ENCODE measurements around the gene RASAL2. TPM values are rescaled to one million over a fixed set of nuclear protein-coding genes. Genes with fewer than 3 reads are reported as not detected.
"Not testable (repeated sequence)": the region's sequence is repeated elsewhere in the genome, so short reads cannot be mapped to it uniquely, and the experiment has no call there.

RASAL2 gene
- total RNA-seq, 2 experiments from 2014 or later, result not detected

DNA sequence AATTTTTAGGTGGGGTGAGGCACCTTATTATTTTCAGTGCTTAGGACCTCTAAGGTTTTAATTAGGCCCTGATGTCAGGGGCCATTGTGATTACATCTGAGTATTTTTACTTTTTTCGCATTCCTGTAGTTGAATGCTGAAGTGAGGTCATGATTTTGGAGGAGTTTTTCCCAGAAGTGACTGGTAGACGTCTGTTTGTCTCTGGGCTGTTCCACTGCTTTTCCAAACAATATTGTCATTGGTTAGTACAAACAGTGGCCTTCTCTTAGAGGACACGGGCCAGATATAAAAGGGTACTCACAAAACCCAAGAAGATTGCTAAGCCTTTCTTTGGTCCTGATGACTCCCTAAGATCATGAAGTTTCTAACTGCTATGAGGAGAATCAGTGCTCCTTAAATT is 7.6 kb upstream of the RASAL2 start:
- H3K9me3 Mint-ChIP-seq, result peaks cover 5% of the 10 kb centered on the region
- no peaks in the 10 kb centered on the region for H3K36me3 Mint-ChIP-seq (ENCODE audit: low read depth)
- no peak overlapping the region for H3K4me3 Mint-ChIP-seq
- H3K27ac Mint-ChIP-seq, result no peak overlapping the region
- H3K27me3 Mint-ChIP-seq (ENCODE audit: low read depth), result peaks cover 17% of the 10 kb centered on the region
- CTCF ChIA-PET, result no interaction called here
- DNase-seq, result no peak
- intact Hi-C loops (cut with micrococcal nuclease), result no loop called here
- no peaks in the 10 kb centered on the region for H3K4me1 Mint-ChIP-seq (ENCODE audit: low read depth)

DNA sequence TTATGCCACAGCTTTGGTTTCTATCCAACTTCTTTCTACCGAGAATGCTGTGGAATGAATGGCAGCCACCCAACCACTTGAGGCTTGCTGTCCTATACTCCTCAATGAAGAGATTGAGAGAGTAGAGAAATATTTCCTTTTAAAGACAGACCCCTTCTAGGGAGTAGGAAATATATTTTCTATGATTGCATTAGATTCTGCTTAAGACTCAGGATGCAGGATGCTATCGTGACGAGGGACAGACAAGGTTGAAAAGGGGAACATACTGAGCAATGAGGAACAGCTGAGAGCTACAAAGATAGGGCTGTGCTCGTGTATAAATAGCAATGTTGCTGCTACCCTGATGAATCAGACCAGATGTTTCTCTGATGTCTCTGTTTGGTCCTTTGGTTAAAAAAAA is 7.1 kb upstream of the RASAL2 start:
- DNase-seq, result no peak
- H3K9me3 Mint-ChIP-seq, result peaks cover 8% of the 10 kb centered on the region
- intact Hi-C loops (cut with micrococcal nuclease), result no loop called here
- H3K27ac Mint-ChIP-seq, result no peak overlapping the region
- no peak overlapping the region for H3K4me3 Mint-ChIP-seq
- no peaks in the 10 kb centered on the region for H3K36me3 Mint-ChIP-seq (ENCODE audit: low read depth)
- peaks cover 22% of the 10 kb centered on the region for H3K27me3 Mint-ChIP-seq (ENCODE audit: low read depth)
- H3K4me1 Mint-ChIP-seq (ENCODE audit: low read depth), result no peaks in the 10 kb centered on the region
- CTCF ChIA-PET, result no interaction called here

GRCh38 chr1:178088651-178089050 is 5.3 kb upstream of the RASAL2 start:
- Mint-ChIP-seq H3K4me1 (ENCODE audit: low read depth) (peaks cover 8% of the 10 kb centered on the region), H3K27me3 (ENCODE audit: low read depth) (peaks cover 36% of the 10 kb centered on the region), H3K9me3 (peaks cover 8% of the 10 kb centered on the region), H3K4me3 (no peak overlapping the region), H3K27ac (no peak overlapping the region), H3K36me3 (ENCODE audit: low read depth) (no peaks in the 10 kb centered on the region)
- CTCF ChIA-PET, result interaction anchor here (0.7 kb wide), 1 partner anchor 127 kb away, joined by 3 read pairs; no protein-coding TSS in a partner anchor
- intact Hi-C loops (cut with micrococcal nuclease), result no loop called here
- no peak for DNase-seq

- Mint-ChIP-seq H3K4me1 (ENCODE audit: low read depth) (peaks cover 12% of the 10 kb centered on the region), H3K27me3 (ENCODE audit: low read depth) (peaks cover 57% of the 10 kb centered on the region)
- H3K4me3 Mint-ChIP-seq; CTCF ChIA-PET; H3K27ac Mint-ChIP-seq; H3K9me3 Mint-ChIP-seq; DNase-seq; H3K36me3 Mint-ChIP-seq (ENCODE audit: low read depth); intact Hi-C loops (cut with micrococcal nuclease): not testable (repeated sequence)
These were observed 2.5 kb upstream of the RASAL2 start for GRCh38 chr1:178091454-178091853.

DNA sequence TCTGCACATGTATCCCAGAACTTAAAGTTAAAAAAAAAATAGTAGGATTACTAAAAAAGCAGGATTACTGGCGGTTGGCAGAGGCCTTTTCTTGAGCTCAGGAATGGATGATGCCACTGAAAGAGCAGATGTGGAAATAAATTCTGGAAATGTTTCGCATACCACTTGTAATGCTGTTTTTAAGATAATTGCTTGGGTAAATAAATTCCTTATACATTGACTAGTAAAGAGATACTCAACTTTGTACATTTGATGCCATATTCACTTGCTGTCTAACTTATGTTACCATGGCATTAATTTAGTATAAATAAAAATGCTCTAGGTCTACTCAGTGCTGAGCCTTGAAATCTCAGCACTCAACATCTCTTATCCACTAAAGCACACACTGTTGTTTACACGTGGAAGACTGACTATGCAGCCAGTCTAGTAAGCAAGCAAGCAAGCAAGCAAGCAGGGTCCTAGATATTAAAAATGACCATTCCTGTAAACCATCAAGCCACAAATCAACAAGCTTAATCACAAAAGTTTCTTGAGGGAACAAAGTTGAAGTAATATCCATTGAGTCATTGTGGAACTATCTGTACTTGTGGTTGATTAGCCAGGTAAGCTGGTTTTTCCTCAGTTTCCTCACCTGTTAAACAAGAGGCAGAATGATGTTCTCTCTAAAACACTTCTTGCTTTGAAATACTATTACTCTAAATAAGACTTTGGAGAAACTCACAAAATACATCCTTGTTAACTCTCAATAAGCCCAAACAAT is 1.7 kb upstream of the RASAL2 start:
- Mint-ChIP-seq H3K27me3 (ENCODE audit: low read depth) (peaks cover 64% of the 10 kb centered on the region), H3K4me1 (ENCODE audit: low read depth) (peaks cover 12% of the 10 kb centered on the region), H3K36me3 (ENCODE audit: low read depth) (peaks cover 2% of the 10 kb centered on the region), H3K9me3 (peaks cover 5% of the 10 kb centered on the region), H3K27ac (no peak overlapping the region), H3K4me3 (no peak overlapping the region)
- no peak for DNase-seq
- intact Hi-C loops (cut with micrococcal nuclease), result no loop called here
- CTCF ChIA-PET, result no interaction called here

GRCh38 chr1:178092878-178093493 is 918 bp upstream of the RASAL2 start:
- no peak for DNase-seq
- Mint-ChIP-seq H3K9me3 (peaks cover 5% of the 10 kb centered on the region), H3K27me3 (ENCODE audit: low read depth) (peaks cover 69% of the 10 kb centered on the region), H3K4me3 (peak overlapping the region; percentile 62), H3K27ac (no peak overlapping the region), H3K36me3 (ENCODE audit: low read depth) (peaks cover 2% of the 10 kb centered on the region), H3K4me1 (ENCODE audit: low read depth) (peaks cover 12% of the 10 kb centered on the region)
- CTCF ChIA-PET, result no interaction called here
- intact Hi-C loops (cut with micrococcal nuclease), result no loop called here

DNA sequence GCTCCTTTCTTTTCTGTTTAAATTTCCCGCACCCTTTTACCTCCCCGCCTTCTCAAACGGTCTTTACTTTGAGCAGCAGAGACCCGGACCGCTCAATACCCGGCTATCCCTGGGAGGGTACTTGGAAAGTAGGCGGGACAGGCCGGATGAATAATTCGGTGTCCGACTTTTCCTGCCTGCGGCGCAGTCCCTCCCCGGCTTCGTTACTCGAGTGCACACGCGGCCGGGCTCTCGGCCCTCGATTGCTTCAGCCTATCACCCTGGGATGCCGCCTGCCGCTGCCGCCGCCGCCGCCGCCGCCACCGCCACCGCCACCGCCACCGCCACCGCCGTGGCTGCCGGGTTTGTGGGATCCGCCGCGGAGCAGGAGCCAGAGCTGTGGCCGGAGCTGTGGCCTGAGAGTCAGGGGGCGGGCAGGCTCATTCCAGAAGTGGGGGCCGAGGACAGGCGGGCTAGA is 382 bp upstream of the RASAL2 start:
- Mint-ChIP-seq H3K4me3 (peak overlapping the region; percentile 62), H3K27ac (no peak overlapping the region), H3K27me3 (ENCODE audit: low read depth) (peaks cover 69% of the 10 kb centered on the region), H3K36me3 (ENCODE audit: low read depth) (peaks cover 2% of the 10 kb centered on the region), H3K9me3 (peaks cover 5% of the 10 kb centered on the region), H3K4me1 (ENCODE audit: low read depth) (peaks cover 12% of the 10 kb centered on the region)
- DNase-seq, result peak; percentile 63
- CTCF ChIA-PET, result no interaction called here
- intact Hi-C loops (cut with micrococcal nuclease), result no loop called here

GRCh38 chr1:178094739-178095645 is 1.1 kb downstream of the RASAL2 start:
- CTCF ChIA-PET, result no interaction called here
- Mint-ChIP-seq H3K4me3 (peak overlapping the region; percentile 6), H3K4me1 (ENCODE audit: low read depth) (peaks cover 12% of the 10 kb centered on the region), H3K9me3 (peaks cover 5% of the 10 kb centered on the region), H3K27ac (no peak overlapping the region), H3K27me3 (ENCODE audit: low read depth) (peaks cover 64% of the 10 kb centered on the region), H3K36me3 (ENCODE audit: low read depth) (peaks cover 2% of the 10 kb centered on the region)
- no peak for DNase-seq
- intact Hi-C loops (cut with micrococcal nuclease), result no loop called here

- no peak overlapping the region for H3K27ac Mint-ChIP-seq
- intact Hi-C loops (cut with micrococcal nuclease), result no loop called here
- H3K27me3 Mint-ChIP-seq (ENCODE audit: low read depth), result peaks cover 56% of the 10 kb centered on the region
- peaks cover 5% of the 10 kb centered on the region for H3K9me3 Mint-ChIP-seq
- H3K4me3 Mint-ChIP-seq, result no peak overlapping the region
- DNase-seq, result no peak
- peaks cover 2% of the 10 kb centered on the region for H3K36me3 Mint-ChIP-seq (ENCODE audit: low read depth)
- H3K4me1 Mint-ChIP-seq (ENCODE audit: low read depth), result peaks cover 12% of the 10 kb centered on the region
- CTCF ChIA-PET, result no interaction called here
These were observed 2.5 kb downstream of the RASAL2 start for GRCh38 chr1:178096421-178096820.

DNA sequence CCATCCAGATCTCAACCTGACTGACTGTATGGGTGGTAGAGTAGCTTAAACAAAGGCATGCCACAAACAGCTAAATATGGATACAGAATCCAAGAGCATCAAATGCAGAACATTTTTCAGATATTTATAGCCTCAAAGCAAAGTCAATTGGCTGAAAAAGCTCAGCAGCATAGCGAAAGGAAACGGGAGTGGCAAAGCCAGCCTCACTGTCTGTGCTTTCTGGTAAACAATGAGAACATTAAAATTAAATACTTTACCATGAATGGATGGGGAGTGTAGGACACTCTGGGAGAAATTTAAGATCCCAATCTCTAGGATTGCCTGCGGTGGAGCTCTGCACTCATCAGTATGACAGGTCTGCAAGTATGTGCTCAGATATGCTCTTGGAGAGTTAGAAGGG is 4.4 kb downstream of the RASAL2 start:
- CTCF ChIA-PET, result no interaction called here
- H3K27me3 Mint-ChIP-seq (ENCODE audit: low read depth), result peaks cover 45% of the 10 kb centered on the region
- peaks cover 1% of the 10 kb centered on the region for H3K9me3 Mint-ChIP-seq
- H3K27ac Mint-ChIP-seq, result no peak overlapping the region
- H3K36me3 Mint-ChIP-seq (ENCODE audit: low read depth), result peaks cover 2% of the 10 kb centered on the region
- H3K4me1 Mint-ChIP-seq (ENCODE audit: low read depth), result peaks cover 6% of the 10 kb centered on the region
- no peak overlapping the region for H3K4me3 Mint-ChIP-seq
- no peak for DNase-seq
- intact Hi-C loops (cut with micrococcal nuclease), result no loop called here

GRCh38 chr1:178101266-178101630 is 7.3 kb downstream of the RASAL2 start:
- H3K4me3 Mint-ChIP-seq, result no peak overlapping the region
- DNase-seq, result no peak
- H3K36me3 Mint-ChIP-seq (ENCODE audit: low read depth), result no peaks in the 10 kb centered on the region
- H3K27me3 Mint-ChIP-seq (ENCODE audit: low read depth), result peaks cover 24% of the 10 kb centered on the region
- no peaks in the 10 kb centered on the region for H3K4me1 Mint-ChIP-seq (ENCODE audit: low read depth)
- H3K9me3 Mint-ChIP-seq, result peaks cover 1% of the 10 kb centered on the region
- CTCF ChIA-PET, result no interaction called here
- H3K27ac Mint-ChIP-seq, result no peak overlapping the region
- intact Hi-C loops (cut with micrococcal nuclease), result no loop called here

- Mint-ChIP-seq H3K4me1 (ENCODE audit: low read depth) (no peaks in the 10 kb centered on the region), H3K27ac (no peak overlapping the region), H3K9me3 (peaks cover 1% of the 10 kb centered on the region), H3K4me3 (no peak overlapping the region), H3K27me3 (ENCODE audit: low read depth) (peaks cover 20% of the 10 kb centered on the region), H3K36me3 (ENCODE audit: low read depth) (no peaks in the 10 kb centered on the region)
- CTCF ChIA-PET, result no interaction called here
- intact Hi-C loops (cut with micrococcal nuclease), result no loop called here
- no peak for DNase-seq
These were observed 7.8 kb downstream of the RASAL2 start for GRCh38 chr1:178101654-178102053.

All from activated naive CD4-positive, alpha-beta T cell treated with anti-CD3 and anti-CD28 coated beads for 36 hours (primary cell).